Right cardiac atrium (tissue), 5 donors: ENCODE measurements around the gene FOCAD. TPM values are rescaled to one million over a fixed set of nuclear protein-coding genes. Genes with fewer than 3 reads are reported as not detected.

Experiments
- ATAC-seq, 2 donors: fragments of 200-7000 bp; cut with Tn5 transposase; one replicate each; pipeline versions ENCODE4 v1.8.0 to v1.9.1; 2020; ENCODE audit warnings: moderate library complexity in 2 of 2, mild to moderate bottlenecking in 1 of 2
- DNase-seq, 3 donors: peaks; one replicate each; pipeline ENCODE4 v3.0.0-alpha.2; 2020
- H3K27ac ChIP-seq: one replicate; pipeline ENCODE4 v1.5.1; 2013; ENCODE audit warnings: mild to moderate bottlenecking, low read length, control low read depth, moderate library complexity
- H3K27me3 ChIP-seq: one replicate; pipeline ENCODE4 v1.6.1; 2013; ENCODE audit not compliant: control insufficient read depth, insufficient read depth
- H3K4me1 ChIP-seq: one replicate; pipeline ENCODE4 v1.6.1; 2013; ENCODE audit warnings: low read length; ENCODE audit not compliant: control insufficient read depth, insufficient read depth
- H3K4me3 ChIP-seq: one replicate; pipeline ENCODE4 v1.5.1; 2013; ENCODE audit warnings: low read length, control low read depth
- H3K9me3 ChIP-seq: one replicate; pipeline ENCODE4 v1.6.1; 2013; ENCODE audit warnings: low read length; ENCODE audit not compliant: control insufficient read depth
- WGBS: extraction: QIAGEN DNeasy Blood & Tissue Kit; methylation state at CpG from one replicate; pipeline ENCODE4 v1.1.7; 2013; 5-methylcytosine and 5-hydroxymethylcytosine counted together
- intact Hi-C, 4 donors: fragments of 100-400 bp; cut with DNase I; formaldehyde crosslinking; loops; one replicate each; pipeline versions ENCODE4 v1.11.0 to v1.14.0; 2022 to 2023
- polyA plus RNA-seq: library from polyadenylated mRNA; stranded (reverse); fragments of 200-250 nt; gene quantifications from one replicate; pipeline ENCODE4 v1.2.3, GENCODE V29; 2013
- total RNA-seq, 4 donors: library from RNA; stranded (reverse); fragmentation: NEBNext Ultra II Directional; extraction: Animal tissue kit (Norgen Biotek cat#: 25700); gene quantifications; one replicate each; pipeline ENCODE4 v1.2.1, GENCODE V29; 2021
- donor health status: healthy with polysubstance abuse.
- donor health status: DM: no; HTN: yes; CAD: no.
- donor health status: DM: no; HTN: no; CAD: no.
- donor health status: DM: no; HTN: yes; CAD: no; lungs with severe emphysema.
- donor health status: DM: yes; HTN: yes; CAD: no.

The FOCAD gene
- total and polyA plus RNA-seq, 5 donors = 9.5 to 40.5 (median 37.7) TPM

DNA sequence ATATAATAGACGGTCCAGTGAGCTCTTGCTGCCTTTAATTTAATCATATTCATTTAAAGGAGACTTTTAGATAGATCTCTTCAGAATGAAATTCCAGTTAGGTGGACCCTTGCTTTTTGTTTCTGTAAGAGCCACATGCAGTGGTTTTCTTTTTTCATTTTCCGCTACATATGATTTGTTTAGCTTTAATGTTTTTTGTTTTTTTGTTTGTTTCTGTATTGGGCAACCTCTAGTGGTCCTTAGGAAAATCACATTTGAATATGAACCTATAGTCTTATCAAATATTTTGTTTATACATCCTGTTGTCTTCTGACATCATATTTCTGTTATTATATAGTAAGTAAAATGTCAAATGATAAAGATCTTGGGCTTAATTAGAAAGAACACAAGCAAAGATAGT, 196.6 kb downstream of the FOCAD start:
- intact Hi-C loops = loop anchor here in 2 of 4 donors (10.0 kb wide), 1 partner anchor 234 kb away; no protein-coding TSS in a partner anchor
- no peak overlapping the region for H3K4me3 ChIP-seq
- 97% methylated on average over 2 of the region's 2 CpGs for WGBS
- ATAC-seq (no peak), DNase-seq (no peak)
- no peak overlapping the region for H3K27ac ChIP-seq
- no peaks in the 10 kb centered on the region for H3K27me3 ChIP-seq
- H3K9me3 ChIP-seq = no peaks in the 10 kb centered on the region
- H3K4me1 ChIP-seq = no peaks in the 10 kb centered on the region

DNA sequence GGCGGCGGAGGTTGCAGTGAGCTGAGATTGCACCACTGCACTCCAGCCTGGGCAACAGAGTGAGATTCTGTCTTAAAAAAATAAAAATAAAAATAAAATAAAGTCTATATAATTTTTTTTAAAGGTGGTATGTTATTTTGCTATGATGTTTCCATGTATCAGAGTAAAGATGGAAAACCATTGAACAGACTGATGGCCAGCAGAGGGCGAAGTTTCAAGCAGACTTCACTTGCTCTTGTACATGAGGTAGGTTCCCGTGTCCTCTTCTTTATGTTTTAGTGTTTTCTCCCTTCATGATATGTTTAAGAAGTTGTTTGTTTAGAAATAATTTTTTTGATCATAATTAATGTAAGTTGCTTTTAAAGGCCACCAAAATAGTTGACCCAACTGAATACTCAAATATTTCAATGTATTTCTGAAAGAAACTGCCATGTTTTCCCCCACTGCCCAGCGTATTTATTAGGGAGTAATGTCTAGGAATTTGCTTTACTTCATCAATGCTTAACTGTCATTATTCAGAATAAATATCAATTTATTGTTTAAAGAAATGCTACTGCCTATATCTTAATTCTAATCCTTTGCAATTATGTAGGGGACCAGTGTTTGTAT, 201.0 kb downstream of the FOCAD start:
- H3K27me3 ChIP-seq = no peaks in the 10 kb centered on the region

DNA sequence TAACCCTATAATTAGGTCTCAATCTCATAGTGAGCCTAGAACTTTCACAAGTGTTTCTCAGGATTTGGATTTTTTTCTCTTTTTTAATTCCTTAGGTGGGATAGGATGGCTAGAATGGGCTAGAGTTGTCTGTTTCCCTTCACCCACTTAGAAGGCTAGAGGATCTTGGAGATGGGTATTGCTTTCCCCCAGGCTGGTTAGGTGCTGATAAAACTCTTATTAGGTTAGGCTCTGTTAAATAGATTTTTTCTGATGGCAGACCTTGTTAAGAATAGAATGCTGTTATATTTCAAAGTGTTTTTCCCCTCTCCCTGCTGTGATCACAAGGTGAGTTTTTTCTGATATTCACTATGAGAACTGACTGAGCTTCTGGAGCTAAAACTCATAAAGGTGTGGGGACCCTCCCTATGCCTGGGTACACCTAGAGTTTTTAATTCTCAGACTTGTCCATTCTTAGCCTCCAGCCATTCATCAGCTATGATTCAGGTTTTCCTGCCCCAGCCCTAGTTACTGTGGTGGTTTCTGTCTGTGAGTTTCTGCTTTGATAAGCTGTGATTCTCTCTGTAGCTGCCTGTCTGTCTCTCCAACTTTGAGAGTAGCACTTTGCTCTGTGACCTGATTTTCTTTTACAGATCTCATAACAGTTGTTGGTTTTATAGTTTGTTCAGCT, 215.0 kb downstream of the FOCAD start:
- H3K4me1 ChIP-seq = no peaks in the 10 kb centered on the region
- no peak overlapping the region for H3K27ac ChIP-seq
- H3K4me3 ChIP-seq = no peak overlapping the region
- H3K27me3 ChIP-seq = no peaks in the 10 kb centered on the region
- ATAC-seq (no peak), DNase-seq (no peak)
- intact Hi-C loops = no loop called here
- no peaks in the 10 kb centered on the region for H3K9me3 ChIP-seq

More for the DNA sequence above, 201.0 kb downstream of the FOCAD start:
- H3K9me3 ChIP-seq = no peaks in the 10 kb centered on the region
- no peak overlapping the region for H3K27ac ChIP-seq
- whole genome bisulfite sequencing = 73% methylated on average over 5 of the region's 5 CpGs
- intact Hi-C loops = loop anchor here in 2 of 4 donors (10.0 kb wide), 1 partner anchor 230 kb away; no protein-coding TSS in a partner anchor
- no peaks in the 10 kb centered on the region for H3K4me1 ChIP-seq
- ATAC-seq (no peak), DNase-seq (peak; percentile 51 to 76 (median 58))
- H3K4me3 ChIP-seq = no peak overlapping the region

DNA sequence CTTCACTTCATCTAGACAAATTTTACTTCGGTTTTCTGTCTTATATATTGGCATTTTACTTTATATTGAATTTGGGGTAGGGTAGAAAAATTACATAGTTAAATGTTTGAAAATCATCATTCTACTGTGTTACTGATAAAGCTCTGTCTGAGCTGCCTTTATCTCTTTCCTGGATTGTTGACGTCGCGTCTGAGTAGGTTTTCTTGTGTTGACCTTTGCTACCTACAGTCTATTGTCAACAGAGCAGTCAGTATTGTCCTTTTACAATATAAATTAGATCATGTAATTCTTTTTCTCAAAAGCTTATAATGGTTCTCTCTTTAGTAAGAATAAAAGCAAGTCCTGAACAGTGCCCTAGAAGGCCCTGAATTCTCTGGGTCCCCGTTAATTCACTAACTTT, 219.2 kb downstream of the FOCAD start:
- intact Hi-C loops = no loop called here
- no peaks in the 10 kb centered on the region for H3K4me1 ChIP-seq
- 79% methylated on average over 5 of the region's 5 CpGs for WGBS
- H3K4me3 ChIP-seq = no peak overlapping the region
- no peak overlapping the region for H3K27ac ChIP-seq
- H3K27me3 ChIP-seq = no peaks in the 10 kb centered on the region
- H3K9me3 ChIP-seq = no peaks in the 10 kb centered on the region
- DNase-seq (no peak), ATAC-seq (no peak)

DNA sequence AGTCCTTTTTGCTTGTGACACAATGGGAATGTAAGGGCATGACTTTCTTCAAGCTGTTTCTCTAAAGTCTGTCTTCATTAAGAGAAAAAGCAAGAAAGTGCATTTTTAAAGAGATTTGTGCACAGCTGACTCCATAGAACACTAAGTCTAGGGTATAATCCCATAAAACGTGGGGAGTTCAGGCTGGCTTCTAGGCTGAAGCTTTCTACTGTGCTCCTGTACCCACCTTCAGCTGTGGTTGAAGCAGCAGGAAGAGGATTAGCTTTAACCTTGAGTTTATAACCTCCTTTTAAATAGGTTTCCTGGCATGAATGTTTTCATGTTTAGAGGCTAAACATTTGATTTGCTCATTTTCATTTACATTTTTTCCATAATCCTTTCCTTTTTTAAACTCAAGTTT, 220.9 kb downstream of the FOCAD start:
- no peaks in the 10 kb centered on the region for H3K4me1 ChIP-seq
- no peak overlapping the region for H3K27ac ChIP-seq
- no peaks in the 10 kb centered on the region for H3K9me3 ChIP-seq
- WGBS = 78% methylated on average over 1 of the region's 1 CpG
- H3K27me3 ChIP-seq = no peaks in the 10 kb centered on the region
- no peak overlapping the region for H3K4me3 ChIP-seq
- DNase-seq (no peak), ATAC-seq (no peak)
- intact Hi-C loops = no loop called here

DNA sequence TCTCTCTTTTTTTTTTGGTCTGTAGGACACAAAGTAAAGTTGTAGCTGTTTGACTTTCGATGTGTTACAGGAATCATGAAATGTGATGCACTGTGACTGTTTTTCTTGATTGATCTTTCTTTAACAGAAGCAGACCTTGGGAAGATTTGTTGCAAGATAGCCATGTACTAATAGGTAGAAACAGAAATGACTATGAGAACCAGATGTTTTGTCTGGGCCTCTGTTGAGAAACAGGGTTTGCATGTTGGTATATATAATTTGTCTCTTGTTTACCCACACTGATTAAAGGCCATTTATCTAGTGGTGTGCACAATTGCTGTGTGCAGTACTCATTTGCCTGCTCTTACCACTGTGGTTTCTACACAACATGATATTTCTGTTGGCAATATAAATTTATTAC, 222.3 kb downstream of the FOCAD start:
- no peak overlapping the region for H3K4me3 ChIP-seq
- 100% methylated on average over 1 of the region's 1 CpG for WGBS
- H3K27me3 ChIP-seq = no peaks in the 10 kb centered on the region
- no peaks in the 10 kb centered on the region for H3K4me1 ChIP-seq
- no peak for DNase-seq
- ATAC-seq = no peak
- H3K9me3 ChIP-seq = no peaks in the 10 kb centered on the region
- H3K27ac ChIP-seq = no peak overlapping the region
- intact Hi-C loops = no loop called here

DNA sequence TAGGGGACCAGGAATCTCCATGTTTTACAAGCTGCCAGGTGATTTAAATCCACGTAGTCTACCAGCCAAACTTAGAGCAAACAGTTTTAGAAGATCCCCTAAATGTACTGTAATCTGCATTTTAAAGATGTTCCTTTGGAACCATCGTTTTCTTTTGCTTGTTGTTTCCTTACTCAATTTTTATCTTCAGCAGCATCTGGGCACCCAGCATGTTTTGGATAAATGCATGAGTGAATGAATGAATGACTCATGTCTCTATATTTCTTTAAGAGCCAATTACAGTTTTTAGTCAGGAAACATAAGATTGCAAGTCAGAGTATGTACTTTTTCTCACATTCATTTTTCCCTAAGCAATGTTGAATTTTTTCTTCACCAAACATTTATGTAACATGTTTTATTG, 224.4 kb downstream of the FOCAD start:
- intact Hi-C loops = no loop called here
- ATAC-seq = no peak
- no peak for DNase-seq
- Histone ChIP-seq H3K27ac (no peak overlapping the region), H3K9me3 (no peaks in the 10 kb centered on the region), H3K4me3 (no peak overlapping the region), H3K4me1 (no peaks in the 10 kb centered on the region), H3K27me3 (no peaks in the 10 kb centered on the region)
- WGBS = 68% methylated on average over 2 of the region's 2 CpGs

DNA sequence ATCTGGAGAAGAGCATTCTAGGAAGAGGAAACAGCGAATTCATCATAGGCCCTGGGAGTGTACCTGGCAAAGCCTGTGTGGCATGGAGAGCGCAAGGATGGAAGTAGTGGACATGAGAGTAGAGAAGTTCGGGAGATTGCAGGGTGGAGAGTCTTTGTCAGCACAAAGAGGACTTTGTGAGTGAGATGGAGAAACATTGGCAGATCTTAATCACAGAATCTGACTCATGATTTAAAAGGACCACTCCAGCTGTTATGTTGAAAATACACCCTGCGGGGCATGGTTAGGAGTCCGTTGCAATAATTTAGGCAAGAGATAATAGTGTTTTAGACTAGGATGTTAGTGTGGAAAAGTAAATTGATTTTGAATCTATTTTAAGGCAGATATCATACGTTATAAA, 230.5 kb downstream of the FOCAD start:
- ATAC-seq = no peak
- H3K4me3 ChIP-seq = no peak overlapping the region
- no peaks in the 10 kb centered on the region for H3K4me1 ChIP-seq
- no peak for DNase-seq
- H3K27ac ChIP-seq = no peak overlapping the region
- intact Hi-C loops = no loop called here
- no peaks in the 10 kb centered on the region for H3K27me3 ChIP-seq
- no peaks in the 10 kb centered on the region for H3K9me3 ChIP-seq
- 89% methylated on average over 6 of the region's 6 CpGs for WGBS

DNA sequence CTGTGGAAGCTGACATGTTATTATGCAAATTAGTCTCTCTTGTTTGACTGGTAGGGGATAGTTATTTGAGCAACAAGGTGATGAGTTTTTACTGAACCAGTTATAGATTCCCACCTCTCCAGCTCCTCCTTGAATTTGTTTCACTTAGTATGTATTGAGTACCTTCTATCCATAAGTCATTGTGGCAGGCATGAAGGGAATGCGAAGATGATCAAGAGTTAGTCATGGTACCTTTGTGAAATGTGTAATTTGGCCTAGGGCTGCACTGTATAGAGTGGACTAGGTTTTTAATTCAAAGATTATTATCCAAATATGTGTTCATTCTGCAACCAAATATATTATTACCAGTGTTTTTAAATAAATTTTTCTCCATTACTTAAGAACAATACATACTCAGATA, 237.3 kb downstream of the FOCAD start:
- Histone ChIP-seq H3K9me3 (no peaks in the 10 kb centered on the region), H3K27ac (no peak overlapping the region), H3K4me3 (no peak overlapping the region), H3K27me3 (no peaks in the 10 kb centered on the region), H3K4me1 (no peaks in the 10 kb centered on the region)
- 98% methylated on average over 1 of the region's 1 CpG for WGBS
- DNase-seq (no peak), ATAC-seq (no peak)
- intact Hi-C loops = no loop called here

DNA sequence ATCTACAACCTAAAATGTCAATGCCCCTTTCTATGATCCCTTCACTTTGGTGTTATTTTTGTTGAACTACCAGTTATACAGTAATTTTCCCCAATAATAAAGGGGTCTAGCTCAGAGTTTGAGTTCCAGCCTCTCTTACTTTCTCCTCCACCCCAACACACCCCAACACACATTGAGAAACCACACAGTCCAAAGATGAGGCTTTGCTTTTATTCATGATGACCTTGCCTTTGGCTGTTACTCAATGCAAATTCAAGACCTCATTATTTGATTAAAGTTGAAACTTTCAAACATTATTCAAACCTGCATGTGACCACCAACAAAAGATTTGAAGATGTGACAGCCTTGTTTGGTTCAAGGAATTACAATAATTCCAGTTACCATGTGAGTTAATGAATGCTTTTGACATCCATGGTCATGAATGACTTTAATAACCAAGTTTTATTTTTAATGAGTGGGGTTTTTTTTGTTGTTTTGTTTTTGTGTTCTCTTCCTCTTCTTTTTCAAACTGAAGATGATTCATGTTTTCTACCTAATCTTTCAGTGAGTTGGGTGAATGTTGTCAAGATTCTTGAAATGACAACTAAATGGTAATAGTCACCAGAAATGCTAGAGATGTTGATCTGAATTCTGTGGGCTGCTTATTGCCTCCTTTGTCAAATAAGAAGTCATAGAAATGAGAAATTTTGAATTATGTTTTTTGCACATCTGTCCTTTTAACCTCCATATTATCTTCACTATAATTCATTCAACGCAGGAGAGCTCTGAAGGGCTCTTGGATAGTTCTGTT, 241.4 kb downstream of the FOCAD start:
- intact Hi-C loops = no loop called here
- H3K27ac ChIP-seq = no peak overlapping the region
- no peaks in the 10 kb centered on the region for H3K9me3 ChIP-seq
- no peak for ATAC-seq
- no peak for DNase-seq
- 99% methylated on average over 1 of the region's 1 CpG for WGBS
- peaks cover 2% of the 10 kb centered on the region for H3K4me1 ChIP-seq
- no peaks in the 10 kb centered on the region for H3K27me3 ChIP-seq
- no peak overlapping the region for H3K4me3 ChIP-seq

DNA sequence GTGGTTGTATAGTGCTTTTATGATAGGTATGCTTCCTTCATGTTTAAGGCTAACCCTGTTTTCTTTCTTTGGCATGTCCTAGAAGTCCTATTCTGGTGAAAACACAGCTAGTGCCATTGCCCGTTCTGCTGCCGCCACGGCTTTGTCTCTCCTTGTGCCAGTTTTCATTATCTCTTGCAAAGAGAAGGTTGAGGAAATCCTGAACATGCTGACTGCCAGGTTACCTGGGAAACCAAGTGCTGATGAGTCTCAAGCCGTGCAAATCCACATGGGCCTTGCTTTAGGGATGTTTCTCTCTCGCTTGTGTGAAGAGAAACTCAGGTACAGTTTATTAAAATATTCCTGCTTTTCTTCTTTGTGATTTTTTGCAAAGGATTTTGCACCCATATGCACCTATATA, 245.2 kb downstream of the FOCAD start:
- no peak for DNase-seq
- Histone ChIP-seq H3K27me3 (no peaks in the 10 kb centered on the region), H3K27ac (no peak overlapping the region), H3K4me1 (peaks cover 2% of the 10 kb centered on the region), H3K4me3 (no peak overlapping the region), H3K9me3 (no peaks in the 10 kb centered on the region)
- no peak for ATAC-seq
- intact Hi-C loops = no loop called here
- WGBS = 54% methylated on average over 5 of the region's 5 CpGs
